Esophagus muscularis mucosa (tissue), 4 donors: ENCODE results near the gene MAL. TPM values are rescaled to one million over a fixed set of nuclear protein-coding genes. Genes with fewer than 3 reads are reported as not detected.

Experiments used
- DNase-seq: peaks from one replicate; pipeline ENCODE4 v3.0.0-alpha.2; 2017; ENCODE audit errors: extremely low spot score
- H3K27ac ChIP-seq, 4 donors: fragments of 200-600 bp; sonication (generic); replicated peaks in 1 of 4; 1 replicate in 3 of 4; 2 replicates in 1 of 4; pipeline ENCODE4 v1.5.1; 2016 to 2019; ENCODE audit warnings: mild to moderate bottlenecking in 1 of 4
- H3K27me3 ChIP-seq, 4 donors: fragments of 200-600 bp; sonication (generic); one replicate each; pipeline versions ENCODE4 v1.5.1 to v1.6.0; 2016 to 2019
- H3K36me3 ChIP-seq, 4 donors: fragments of 200-600 bp; sonication (generic); one replicate each; pipeline ENCODE4 v1.5.1; 2016 to 2019
- H3K4me1 ChIP-seq, 4 donors: fragments of 200-600 bp; sonication (generic); one replicate each; pipeline ENCODE4 v1.5.1; 2016 to 2019
- H3K4me3 ChIP-seq, 4 donors: fragments of 200-600 bp; sonication (generic); 1 replicate in 2 of 4; 2 replicates in 2 of 4; pipeline ENCODE4 v1.5.1; 2016 to 2019; ENCODE audit warnings: mild to moderate bottlenecking in 4 of 4, moderate library complexity in 1 of 4
- H3K9me3 ChIP-seq, 4 donors: fragments of 200-600 bp; sonication (generic); 1 replicate in 3 of 4; 2 replicates in 1 of 4; pipeline ENCODE4 v1.5.1; 2016 to 2019
- EP300 ChIP-seq: sonication (generic); formaldehyde crosslinking; IDR thresholded peaks from one replicate; pipeline ENCODE4 v1.6.1; 2017; ENCODE audit warnings: antibody characterized with exemption
- POLR2A ChIP-seq: fragments of 450-650 bp; IDR thresholded peaks from one replicate; pipeline ENCODE4 v1.6.1; 2017; ENCODE audit warnings: antibody characterized with exemption, moderate library complexity, mild to moderate bottlenecking, low read depth
- POLR2AphosphoS5 ChIP-seq, 2 donors: sonication (generic); formaldehyde crosslinking; IDR thresholded peaks; one replicate each; pipeline ENCODE4 v1.6.1; 2017; ENCODE audit warnings: antibody characterized with exemption in 2 of 2
- WGBS: methylation state at CpG from one replicate; pipeline ENCODE4 v1.1.5; 2018; 5-methylcytosine and 5-hydroxymethylcytosine counted together
- intact Hi-C: fragments of 100-400 bp; cut with DNase I; formaldehyde crosslinking; loops from one replicate; pipeline ENCODE4 v1.15.1; 2023
- total RNA-seq, 4 donors: library from RNA; depleted of rRNA; stranded (reverse); fragments of >200 nt; gene quantifications; one replicate each; pipeline versions ENCODE4 v1.1.0 to v1.2.1, GENCODE V29; 2016
- TF ChIP-seq, protein P1 (sequence below), 3 experiments: fragments of 200-600 bp in 2 of 3; fragments of 450-650 bp in 1 of 3; sonication (generic) in 2 of 3; IDR thresholded peaks; one replicate each; pipeline ENCODE4 v1.5.1; 2017 to 2019; ENCODE audit warnings: antibody characterized with exemption in 3 of 3, mild to moderate bottlenecking in 2 of 3, moderate library complexity in 1 of 3

MAL gene
- 10 to 100 TPM; 23.3 to 46.2 (median 36.6) TPM for total RNA-seq

DNA sequence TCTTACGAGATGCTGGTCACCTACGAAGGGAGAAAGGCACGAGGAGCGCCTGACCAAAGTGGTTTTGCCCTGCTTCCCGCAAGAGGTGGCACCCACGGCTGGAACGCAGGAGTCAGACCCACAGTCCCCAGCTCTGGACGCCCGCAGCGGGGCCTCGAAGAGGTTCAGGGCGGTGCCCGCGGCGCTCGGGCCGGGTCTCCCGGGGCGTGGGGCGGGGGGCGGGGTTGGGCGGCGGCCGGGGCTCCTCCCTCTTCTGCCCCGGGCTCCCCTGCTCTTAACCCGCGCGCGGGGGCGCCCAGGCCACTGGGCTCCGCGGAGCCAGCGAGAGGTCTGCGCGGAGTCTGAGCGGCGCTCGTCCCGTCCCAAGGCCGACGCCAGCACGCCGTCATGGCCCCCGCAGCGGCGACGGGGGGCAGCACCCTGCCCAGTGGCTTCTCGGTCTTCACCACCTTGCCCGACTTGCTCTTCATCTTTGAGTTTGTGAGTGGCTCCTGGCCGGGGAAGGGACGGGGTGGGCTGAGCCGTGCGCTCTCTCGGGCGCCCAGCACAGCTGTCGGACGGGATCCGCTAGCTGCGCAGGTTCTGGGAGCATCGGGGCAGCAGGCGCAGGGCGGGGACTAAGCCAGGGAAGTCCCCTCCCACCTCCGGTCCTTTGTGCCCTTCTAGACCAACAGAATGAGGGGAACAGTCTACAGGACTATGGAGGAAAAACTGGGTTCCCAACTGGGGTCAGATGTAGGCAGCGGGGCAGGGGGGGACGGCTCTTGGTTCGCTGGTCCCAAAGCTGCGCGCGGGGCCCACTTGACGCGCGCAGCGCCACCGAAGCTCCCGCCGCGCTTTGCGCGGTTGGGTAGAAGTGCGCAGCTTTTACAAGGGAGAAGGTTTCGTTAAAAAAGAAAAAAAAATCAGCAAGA lies at the start of gene MAL:
Gene MAL (plus strand): TSS at position 303 of the 914 bp plus-strand sequence. CDS start 85 bp downstream, at position 388.
- H3K27me3 ChIP-seq, result peaks cover 0 to 84% (median 35%) of the 10 kb centered on the region in 4 donors
- peak; percentile 4 to 60 for TF ChIP-seq POLR2AphosphoS5 (IDR thresholded peaks at IDR 0.05)
- TF ChIP-seq POLR2A, result no peak
- no peak for TF ChIP-seq EP300
- TF ChIP-seq, protein P1, sequence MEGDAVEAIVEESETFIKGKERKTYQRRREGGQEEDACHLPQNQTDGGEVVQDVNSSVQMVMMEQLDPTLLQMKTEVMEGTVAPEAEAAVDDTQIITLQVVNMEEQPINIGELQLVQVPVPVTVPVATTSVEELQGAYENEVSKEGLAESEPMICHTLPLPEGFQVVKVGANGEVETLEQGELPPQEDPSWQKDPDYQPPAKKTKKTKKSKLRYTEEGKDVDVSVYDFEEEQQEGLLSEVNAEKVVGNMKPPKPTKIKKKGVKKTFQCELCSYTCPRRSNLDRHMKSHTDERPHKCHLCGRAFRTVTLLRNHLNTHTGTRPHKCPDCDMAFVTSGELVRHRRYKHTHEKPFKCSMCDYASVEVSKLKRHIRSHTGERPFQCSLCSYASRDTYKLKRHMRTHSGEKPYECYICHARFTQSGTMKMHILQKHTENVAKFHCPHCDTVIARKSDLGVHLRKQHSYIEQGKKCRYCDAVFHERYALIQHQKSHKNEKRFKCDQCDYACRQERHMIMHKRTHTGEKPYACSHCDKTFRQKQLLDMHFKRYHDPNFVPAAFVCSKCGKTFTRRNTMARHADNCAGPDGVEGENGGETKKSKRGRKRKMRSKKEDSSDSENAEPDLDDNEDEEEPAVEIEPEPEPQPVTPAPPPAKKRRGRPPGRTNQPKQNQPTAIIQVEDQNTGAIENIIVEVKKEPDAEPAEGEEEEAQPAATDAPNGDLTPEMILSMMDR (IDR thresholded peaks at IDR 0.05), result no peak
- intact Hi-C loops, result no loop called here
- no peaks in the 10 kb centered on the region for H3K9me3 ChIP-seq
- H3K4me3 ChIP-seq, result peak within 1 kb of the TSS; percentile 48 to 62 (median 50)
- DNase-seq, result no peak
- peaks cover 13 to 46% (median 23%) of the 10 kb centered on the region in 4 donors for H3K4me1 ChIP-seq
- H3K36me3 ChIP-seq, result no peaks in the 10 kb centered on the region
- H3K27ac ChIP-seq, result peak within 1 kb of the TSS; percentile 54 to 73 (median 62)
- 1% methylated on average over 47 of the region's 81 CpGs for WGBS

DNA sequence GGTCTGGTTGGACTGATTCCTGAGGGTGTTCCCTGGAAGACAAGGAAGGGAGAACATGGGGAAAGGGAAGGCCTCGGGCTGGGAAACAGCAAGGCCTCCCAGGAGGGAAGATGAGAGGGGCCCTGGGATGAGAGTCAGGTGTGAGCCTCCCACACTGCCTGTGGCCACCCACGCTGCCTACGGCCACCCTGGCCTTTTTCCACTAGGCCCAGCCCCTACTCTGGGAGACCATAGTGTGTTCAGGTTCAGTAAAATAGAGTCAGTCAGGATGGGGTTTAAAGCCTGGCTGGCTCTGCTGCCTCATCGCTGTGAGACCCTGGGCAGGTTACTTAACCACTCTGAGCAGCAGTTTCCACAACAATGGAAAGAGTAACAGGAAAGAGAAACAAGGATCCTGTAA lies 47.7 kb upstream of the MAL start:
- DNase-seq, result peak; percentile 75
- WGBS, result 76% methylated on average over 4 of the region's 4 CpGs
- H3K27me3 ChIP-seq, result peaks cover 0 to 52% (median 0%) of the 10 kb centered on the region in 4 donors

DNA sequence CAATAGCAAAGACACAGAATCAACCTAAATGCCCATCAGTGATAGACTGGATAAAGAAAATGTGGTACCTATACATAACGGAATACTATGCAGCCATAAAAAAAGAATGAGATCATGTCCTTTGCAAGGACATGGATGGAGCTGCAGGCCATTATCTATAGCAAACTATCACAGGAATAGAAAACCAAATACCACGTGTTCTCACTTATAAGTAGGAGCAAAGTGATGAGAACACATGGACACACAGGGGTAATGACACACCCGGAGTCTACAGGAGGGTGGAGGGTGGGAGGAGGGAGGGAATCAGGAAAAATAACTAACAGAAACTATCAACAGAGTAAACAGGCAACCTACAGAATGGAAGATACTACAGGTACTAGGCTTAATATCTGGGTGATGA lies 46.6 kb upstream of the MAL start:
- peak; percentile 77 for DNase-seq
- Histone ChIP-seq H3K9me3 (no peaks in the 10 kb centered on the region), H3K36me3 (no peaks in the 10 kb centered on the region), H3K27me3 (peaks cover 0 to 51% (median 0%) of the 10 kb centered on the region in 4 donors), H3K4me3 (no peak overlapping the region), H3K27ac (no peak overlapping the region), H3K4me1 (no peaks in the 10 kb centered on the region)
- no peak for TF ChIP-seq EP300
- TF ChIP-seq POLR2AphosphoS5 (IDR thresholded peaks at IDR 0.05), result no peak
- TF ChIP-seq, protein P1 (IDR thresholded peaks at IDR 0.05), result no peak
- TF ChIP-seq POLR2A, result no peak
- intact Hi-C loops, result no loop called here
- 85% methylated on average over 3 of the region's 3 CpGs for WGBS

More for the DNA sequence above, 47.7 kb upstream of the MAL start:
- no peak overlapping the region for H3K27ac ChIP-seq
- intact Hi-C loops, result no loop called here
- H3K9me3 ChIP-seq, result no peaks in the 10 kb centered on the region
- no peaks in the 10 kb centered on the region for H3K36me3 ChIP-seq
- TF ChIP-seq EP300 (no peak), POLR2A (no peak), POLR2AphosphoS5 (IDR thresholded peaks at IDR 0.05) (no peak)
- TF ChIP-seq, protein P1 (IDR thresholded peaks at IDR 0.05), result no peak
- no peak overlapping the region for H3K4me3 ChIP-seq
- no peaks in the 10 kb centered on the region for H3K4me1 ChIP-seq

DNA sequence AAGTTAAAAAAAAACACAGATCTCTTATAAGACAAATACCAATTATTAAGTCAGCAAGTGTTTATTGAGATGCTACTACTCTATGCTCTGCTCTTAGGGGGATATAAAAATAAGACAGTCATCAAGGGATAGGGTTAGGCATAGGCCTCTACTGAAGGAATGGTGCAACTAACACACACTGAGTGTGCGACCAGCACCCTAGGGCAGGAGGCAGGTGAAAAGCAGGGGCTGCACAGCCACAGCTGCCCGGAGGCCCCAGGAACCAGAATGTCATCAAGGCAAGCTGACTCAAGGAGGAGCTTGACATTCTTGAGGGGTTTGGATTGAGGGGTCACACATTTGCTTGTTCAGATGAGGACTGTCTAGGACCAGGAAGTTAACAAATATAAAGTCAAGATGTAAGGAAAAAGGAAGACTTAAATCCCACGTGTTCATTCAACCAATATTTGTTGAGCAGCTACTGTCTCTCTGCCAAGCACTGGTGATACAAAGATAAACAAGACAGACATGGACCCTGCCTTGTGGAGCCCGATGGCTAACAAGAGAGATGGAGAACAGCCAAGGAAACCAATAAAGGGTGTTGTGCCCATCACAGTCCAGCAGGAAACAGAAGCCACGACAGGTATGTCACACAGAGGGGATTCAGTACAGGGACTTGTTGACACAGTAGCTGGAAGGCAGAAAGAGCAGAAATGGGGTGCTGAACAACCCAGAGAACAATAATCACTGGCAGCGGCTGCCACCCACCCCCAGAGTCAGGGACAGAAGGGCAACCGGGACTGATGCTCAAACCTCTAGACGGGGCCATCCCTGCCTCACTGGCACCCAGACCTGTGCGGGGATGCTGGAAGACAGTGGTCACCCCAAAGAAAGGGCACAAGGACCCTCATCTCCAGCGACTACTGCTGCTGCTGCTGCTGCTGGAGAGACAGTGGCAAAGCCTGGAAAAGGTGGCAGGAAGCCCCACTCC lies 45.8 kb upstream of the MAL start:
- no peaks in the 10 kb centered on the region for H3K9me3 ChIP-seq
- intact Hi-C loops, result no loop called here
- H3K36me3 ChIP-seq, result no peaks in the 10 kb centered on the region
- TF ChIP-seq POLR2AphosphoS5 (IDR thresholded peaks at IDR 0.05) (no peak), POLR2A (no peak), EP300 (no peak)
- TF ChIP-seq, protein P1 (IDR thresholded peaks at IDR 0.05), result no peak
- DNase-seq, result peak; percentile 90
- H3K27ac ChIP-seq, result no peak overlapping the region
- peaks cover 0 to 51% (median 0%) of the 10 kb centered on the region in 4 donors for H3K27me3 ChIP-seq
- 80% methylated on average over 10 of the region's 10 CpGs for WGBS
- no peak overlapping the region for H3K4me3 ChIP-seq
- H3K4me1 ChIP-seq, result no peaks in the 10 kb centered on the region
